Mesodermal cell (in vitro differentiated cells): ENCODE data around the gene CCRL2.

Experiments
- H3K27ac ChIP-seq: 2 replicates; pipeline ENCODE4 v1.7.0; 2013; ENCODE audit warnings: mild to moderate bottlenecking, low read depth, low read length, moderate library complexity; ENCODE audit not compliant: severe bottlenecking
- H3K36me3 ChIP-seq: 2 replicates; pipeline ENCODE4 v1.7.1; 2013; ENCODE audit warnings: mild to moderate bottlenecking, low read length, moderate library complexity; ENCODE audit not compliant: control insufficient read depth, insufficient read depth
- H3K4me1 ChIP-seq: one replicate; pipeline ENCODE4 v1.7.1; 2013; ENCODE audit warnings: mild to moderate bottlenecking, low read length; ENCODE audit not compliant: insufficient read depth, control insufficient read depth, poor library complexity, severe bottlenecking
- H3K4me3 ChIP-seq: 2 replicates; pipeline ENCODE4 v1.7.0; 2013; ENCODE audit warnings: low read length, control low read depth, mild to moderate bottlenecking; ENCODE audit not compliant: insufficient read depth, poor library complexity, severe bottlenecking; ENCODE audit errors: extremely low read depth
- H3K9me3 ChIP-seq: 2 replicates; pipeline ENCODE4 v1.7.1; 2013; ENCODE audit warnings: mild to moderate bottlenecking, low read length, moderate library complexity; ENCODE audit not compliant: control insufficient read depth
- WGBS, 2 experiments: methylation state at CpG; one replicate each; pipeline ENCODE4 v1.1.5; 2013; ENCODE audit warnings: missing lambda C conversion rate in 2 of 2; ENCODE audit not compliant: insufficient coverage in 2 of 2; 5-methylcytosine and 5-hydroxymethylcytosine counted together

The CCRL2 gene

GRCh38 chr3:46369151-46369550, 37.9 kb upstream of the CCRL2 start:
- H3K4me3 ChIP-seq = no peak overlapping the region
- 100% methylated on average over 3 to 4 of the region's 4 CpGs for WGBS, 2 experiments

GRCh38 chr3:46369675-46370132, 37.4 kb upstream of the CCRL2 start:
- Histone ChIP-seq H3K4me3 (no peak overlapping the region), H3K27ac (no peak overlapping the region), H3K9me3 (no peaks in the 10 kb centered on the region), H3K36me3 (no peaks in the 10 kb centered on the region), H3K4me1 (peaks cover 5% of the 10 kb centered on the region)
- WGBS, 2 experiments = 78 to 81% methylated on average over 2 to 4 of the region's 6 CpGs

More at GRCh38 chr3:46369151-46369550, 37.9 kb upstream of the CCRL2 start:
- H3K9me3 ChIP-seq = no peaks in the 10 kb centered on the region
- no peaks in the 10 kb centered on the region for H3K36me3 ChIP-seq
- peaks cover 5% of the 10 kb centered on the region for H3K4me1 ChIP-seq
- no peak overlapping the region for H3K27ac ChIP-seq

DNA sequence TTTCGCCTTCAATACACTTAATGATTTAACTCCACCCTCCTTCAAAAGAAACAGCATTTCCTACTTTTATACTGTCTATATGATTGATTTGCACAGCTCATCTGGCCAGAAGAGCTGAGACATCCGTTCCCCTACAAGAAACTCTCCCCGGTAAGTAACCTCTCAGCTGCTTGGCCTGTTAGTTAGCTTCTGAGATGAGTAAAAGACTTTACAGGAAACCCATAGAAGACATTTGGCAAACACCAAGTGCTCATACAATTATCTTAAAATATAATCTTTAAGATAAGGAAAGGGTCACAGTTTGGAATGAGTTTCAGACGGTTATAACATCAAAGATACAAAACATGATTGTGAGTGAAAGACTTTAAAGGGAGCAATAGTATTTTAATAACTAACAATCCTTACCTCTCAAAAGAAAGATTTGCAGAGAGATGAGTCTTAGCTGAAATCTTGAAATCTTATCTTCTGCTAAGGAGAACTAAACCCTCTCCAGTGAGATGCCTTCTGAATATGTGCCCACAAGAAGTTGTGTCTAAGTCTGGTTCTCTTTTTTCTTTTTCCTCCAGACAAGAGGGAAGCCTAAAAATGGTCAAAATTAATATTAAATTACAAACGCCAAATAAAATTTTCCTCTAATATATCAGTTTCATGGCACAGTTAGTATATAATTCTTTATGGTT, 36.1 kb upstream of the CCRL2 start, which contains the start of gene CCR5:
Gene CCR5 (plus strand): TSS at position 108 of the 680 bp plus-strand sequence. CDS start 1,957 bp downstream, outside the sequence.
- H3K4me3 ChIP-seq = no peak within 1 kb of the TSS
- H3K9me3 ChIP-seq = no peaks in the 10 kb centered on the region
- WGBS, 2 experiments = 96 to 100% methylated on average over 1 to 3 of the region's 5 CpGs
- H3K4me1 ChIP-seq = peaks cover 5% of the 10 kb centered on the region
- no peak within 1 kb of the TSS for H3K27ac ChIP-seq
- no peaks in the 10 kb centered on the region for H3K36me3 ChIP-seq

DNA sequence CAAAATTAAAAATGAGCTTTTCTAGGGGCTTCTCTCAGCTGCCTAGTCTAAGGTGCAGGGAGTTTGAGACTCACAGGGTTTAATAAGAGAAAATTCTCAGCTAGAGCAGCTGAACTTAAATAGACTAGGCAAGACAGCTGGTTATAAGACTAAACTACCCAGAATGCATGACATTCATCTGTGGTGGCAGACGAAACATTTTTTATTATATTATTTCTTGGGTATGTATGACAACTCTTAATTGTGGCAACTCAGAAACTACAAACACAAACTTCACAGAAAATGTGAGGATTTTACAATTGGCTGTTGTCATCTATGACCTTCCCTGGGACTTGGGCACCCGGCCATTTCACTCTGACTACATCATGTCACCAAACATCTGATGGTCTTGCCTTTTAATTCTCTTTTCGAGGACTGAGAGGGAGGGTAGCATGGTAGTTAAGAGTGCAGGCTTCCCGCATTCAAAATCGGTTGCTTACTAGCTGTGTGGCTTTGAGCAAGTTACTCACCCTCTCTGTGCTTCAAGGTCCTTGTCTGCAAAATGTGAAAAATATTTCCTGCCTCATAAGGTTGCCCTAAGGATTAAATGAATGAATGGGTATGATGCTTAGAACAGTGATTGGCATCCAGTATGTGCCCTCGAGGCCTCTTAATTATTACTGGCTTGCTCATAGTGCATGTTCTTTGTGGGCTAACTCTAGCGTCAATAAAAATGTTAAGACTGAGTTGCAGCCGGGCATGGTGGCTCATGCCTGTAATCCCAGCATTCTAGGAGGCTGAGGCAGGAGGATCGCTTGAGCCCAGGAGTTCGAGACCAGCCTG, 35.3 kb upstream of the CCRL2 start:
- H3K27ac ChIP-seq = no peak overlapping the region

DNA sequence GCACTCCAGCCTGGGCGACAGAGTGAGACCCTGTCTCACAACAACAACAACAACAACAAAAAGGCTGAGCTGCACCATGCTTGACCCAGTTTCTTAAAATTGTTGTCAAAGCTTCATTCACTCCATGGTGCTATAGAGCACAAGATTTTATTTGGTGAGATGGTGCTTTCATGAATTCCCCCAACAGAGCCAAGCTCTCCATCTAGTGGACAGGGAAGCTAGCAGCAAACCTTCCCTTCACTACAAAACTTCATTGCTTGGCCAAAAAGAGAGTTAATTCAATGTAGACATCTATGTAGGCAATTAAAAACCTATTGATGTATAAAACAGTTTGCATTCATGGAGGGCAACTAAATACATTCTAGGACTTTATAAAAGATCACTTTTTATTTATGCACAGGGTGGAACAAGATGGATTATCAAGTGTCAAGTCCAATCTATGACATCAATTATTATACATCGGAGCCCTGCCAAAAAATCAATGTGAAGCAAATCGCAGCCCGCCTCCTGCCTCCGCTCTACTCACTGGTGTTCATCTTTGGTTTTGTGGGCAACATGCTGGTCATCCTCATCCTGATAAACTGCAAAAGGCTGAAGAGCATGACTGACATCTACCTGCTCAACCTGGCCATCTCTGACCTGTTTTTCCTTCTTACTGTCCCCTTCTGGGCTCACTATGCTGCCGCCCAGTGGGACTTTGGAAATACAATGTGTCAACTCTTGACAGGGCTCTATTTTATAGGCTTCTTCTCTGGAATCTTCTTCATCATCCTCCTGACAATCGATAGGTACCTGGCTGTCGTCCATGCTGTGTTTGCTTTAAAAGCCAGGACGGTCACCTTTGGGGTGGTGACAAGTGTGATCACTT, 34.3 kb upstream of the CCRL2 start:
- H3K36me3 ChIP-seq = no peaks in the 10 kb centered on the region
- H3K27ac ChIP-seq = no peak overlapping the region
- WGBS, 2 experiments = 92 to 94% methylated on average over 4 to 6 of the region's 9 CpGs
- H3K9me3 ChIP-seq = no peaks in the 10 kb centered on the region
- no peak overlapping the region for H3K4me3 ChIP-seq
- H3K4me1 ChIP-seq = peaks cover 5% of the 10 kb centered on the region

More for the DNA sequence above, 35.3 kb upstream of the CCRL2 start:
- 81 to 83% methylated on average over 6 to 8 of the region's 10 CpGs for WGBS, 2 experiments
- peaks cover 5% of the 10 kb centered on the region for H3K4me1 ChIP-seq
- H3K36me3 ChIP-seq = no peaks in the 10 kb centered on the region
- no peaks in the 10 kb centered on the region for H3K9me3 ChIP-seq
- H3K4me3 ChIP-seq = no peak overlapping the region

GRCh38 chr3:46374755-46375154, 32.3 kb upstream of the CCRL2 start:
- Histone ChIP-seq H3K4me3 (no peak overlapping the region), H3K27ac (no peak overlapping the region), H3K9me3 (no peaks in the 10 kb centered on the region), H3K4me1 (peaks cover 5% of the 10 kb centered on the region), H3K36me3 (no peaks in the 10 kb centered on the region)
- 74 to 86% methylated on average over 3 of the region's 3 CpGs for WGBS, 2 experiments

- Histone ChIP-seq H3K4me3 (no peak overlapping the region), H3K4me1 (peaks cover 5% of the 10 kb centered on the region), H3K27ac (no peak overlapping the region), H3K9me3 (no peaks in the 10 kb centered on the region), H3K36me3 (no peaks in the 10 kb centered on the region)
- 100% methylated on average over 1 of the region's 2 CpGs; no CpG with 5 or more reads in 1 of the 2 experiments for WGBS, 2 experiments
Observed at GRCh38 chr3:46375218-46375617, 31.8 kb upstream of the CCRL2 start.

DNA sequence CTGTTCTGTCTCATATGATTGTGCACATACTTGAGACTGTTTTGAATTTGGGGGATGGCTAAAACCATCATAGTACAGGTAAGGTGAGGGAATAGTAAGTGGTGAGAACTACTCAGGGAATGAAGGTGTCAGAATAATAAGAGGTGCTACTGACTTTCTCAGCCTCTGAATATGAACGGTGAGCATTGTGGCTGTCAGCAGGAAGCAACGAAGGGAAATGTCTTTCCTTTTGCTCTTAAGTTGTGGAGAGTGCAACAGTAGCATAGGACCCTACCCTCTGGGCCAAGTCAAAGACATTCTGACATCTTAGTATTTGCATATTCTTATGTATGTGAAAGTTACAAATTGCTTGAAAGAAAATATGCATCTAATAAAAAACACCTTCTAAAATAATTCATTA, 31.2 kb upstream of the CCRL2 start:
- no peak overlapping the region for H3K27ac ChIP-seq
- no peaks in the 10 kb centered on the region for H3K9me3 ChIP-seq
- no peaks in the 10 kb centered on the region for H3K36me3 ChIP-seq
- peaks cover 4% of the 10 kb centered on the region for H3K4me1 ChIP-seq
- no peak overlapping the region for H3K4me3 ChIP-seq
- 26 to 37% methylated on average over 2 of the region's 2 CpGs for WGBS, 2 experiments

DNA sequence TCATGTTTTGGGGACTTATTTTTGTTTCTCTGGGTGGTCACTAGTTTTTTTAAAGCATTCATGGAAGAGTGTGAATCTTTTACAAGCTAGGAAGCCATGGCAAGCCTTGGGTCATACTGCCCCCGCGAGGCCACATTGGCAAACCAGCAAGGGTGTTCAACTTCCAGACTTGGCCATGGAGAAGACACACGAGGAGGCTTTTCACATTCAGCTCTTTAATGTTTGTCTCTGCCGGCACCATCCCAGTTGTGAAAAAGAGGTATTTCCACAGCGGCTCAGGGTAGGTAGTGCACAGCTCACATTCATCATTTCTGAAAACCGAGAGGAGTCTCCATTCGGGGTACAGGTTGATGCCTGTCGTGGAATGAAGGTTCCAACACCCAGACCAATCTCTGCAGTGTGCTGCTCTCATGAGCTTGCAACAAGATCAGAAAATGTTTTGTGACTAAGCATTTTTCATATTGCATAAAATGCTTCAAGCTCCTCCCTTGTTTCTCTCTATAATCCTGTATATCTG, 28.6 kb upstream of the CCRL2 start:
- Histone ChIP-seq H3K9me3 (no peaks in the 10 kb centered on the region), H3K27ac (no peak overlapping the region), H3K4me3 (no peak overlapping the region), H3K36me3 (no peaks in the 10 kb centered on the region), H3K4me1 (peaks cover 2% of the 10 kb centered on the region)
- WGBS, 2 experiments = 41 to 53% methylated on average over 7 to 8 of the region's 8 CpGs
